Peyer's patch (tissue), 4 donors: Measurements from ENCODE around the gene TRIM52.

Source experiments
- CTCF ChIP-seq, 6 experiments: fragments of 450-650 bp in 4 of 6; fragments of 200-600 bp in 2 of 6; sonication (generic) in 1 of 6; IDR thresholded peaks; one replicate each; pipeline ENCODE4 v1.5.1; 2017 to 2019; ENCODE audit warnings: antibody characterized with exemption in 6 of 6, mild to moderate bottlenecking in 3 of 6, moderate library complexity in 1 of 6
- POLR2A ChIP-seq, 2 donors: fragments of 450-650 bp; IDR thresholded peaks; one replicate each; pipeline ENCODE4 v1.5.1; 2017; ENCODE audit warnings: antibody characterized with exemption in 2 of 2, mild to moderate bottlenecking in 2 of 2, moderate library complexity in 2 of 2

- TF ChIP-seq CTCF (IDR thresholded peaks at IDR 0.05) (no peak), POLR2A (IDR thresholded peaks at IDR 0.05) (no peak)
Measured at GRCh38 chr5:181212934-181213333, 48.0 kb downstream of the TRIM52 start.
